ENCODE data around the gene DCLK1.

DCLK1 gene

GRCh38 chr13:35780613-35781012 lies 350.6 kb downstream of the DCLK1 start:
- no peak for DNase-seq

GRCh38 chr13:35771898-35772297 lies 359.3 kb downstream of the DCLK1 start:
- DNase-seq: no peak

- no peak for DNase-seq
Observed at GRCh38 chr13:35770756-35771297, 360.4 kb downstream of the DCLK1 start.

- DNase-seq: no peak
Observed at GRCh38 chr13:35769812-35770211, 361.4 kb downstream of the DCLK1 start.

- no peak for DNase-seq
Observed at GRCh38 chr13:35768551-35768950, 362.6 kb downstream of the DCLK1 start.

GRCh38 chr13:35768073-35768472 lies 363.1 kb downstream of the DCLK1 start:
- DNase-seq: no peak

GRCh38 chr13:35767256-35767976 lies 363.8 kb downstream of the DCLK1 start:
- no peak for DNase-seq

- DNase-seq: no peak
Observed at GRCh38 chr13:35766663-35767062, 364.5 kb downstream of the DCLK1 start.

- DNase-seq: no peak
Observed at GRCh38 chr13:35765941-35766340, 365.2 kb downstream of the DCLK1 start.

- no peak for DNase-seq
Observed at GRCh38 chr13:35765366-35765765, 365.8 kb downstream of the DCLK1 start.

- DNase-seq: no peak
Observed at GRCh38 chr13:35764326-35765015, 366.7 kb downstream of the DCLK1 start.

GRCh38 chr13:35763782-35764123 lies 367.4 kb downstream of the DCLK1 start:
- DNase-seq: no peak

- no peak for DNase-seq
Observed at GRCh38 chr13:35763060-35763781, 368.0 kb downstream of the DCLK1 start.

GRCh38 chr13:35761440-35762252 lies 369.5 kb downstream of the DCLK1 start:
- DNase-seq: no peak

GRCh38 chr13:35760735-35761281 lies 370.4 kb downstream of the DCLK1 start:
- no peak for DNase-seq

- DNase-seq: no peak
Observed at GRCh38 chr13:35747594-35747993, 383.6 kb downstream of the DCLK1 start.

GRCh38 chr13:35744566-35745178 lies 386.5 kb downstream of the DCLK1 start:
- DNase-seq: no peak

- no peak for DNase-seq
Observed at GRCh38 chr13:35744144-35744543, 387.0 kb downstream of the DCLK1 start.

GRCh38 chr13:35743165-35743564 lies 388.0 kb downstream of the DCLK1 start:
- DNase-seq: no peak

- no peak for DNase-seq
Observed at GRCh38 chr13:35741657-35742056, 389.5 kb downstream of the DCLK1 start.

GRCh38 chr13:35736876-35737275 lies 394.3 kb downstream of the DCLK1 start:
- no peak for DNase-seq

- DNase-seq: no peak
Observed at GRCh38 chr13:35733827-35734226, 397.4 kb downstream of the DCLK1 start.
